Heart left ventricle (tissue), 13 donors: ENCODE results near the gene TPI1.

Experiments
- POLR2A ChIP-seq, 2 donors: fragments of 450-650 bp; IDR thresholded peaks; one replicate each; pipeline ENCODE4 v1.6.1; 2017; ENCODE audit warnings: antibody characterized with exemption in 2 of 2, mild to moderate bottlenecking in 2 of 2, moderate library complexity in 2 of 2
- TF ChIP-seq, protein P1 (sequence below), 12 donors: fragments of 200-600 bp; sonication (generic) in 4 of 12; IDR thresholded peaks; one replicate each; pipeline versions ENCODE4 v1.5.0 to v1.8.0; 2018 to 2022; ENCODE audit warnings: antibody characterized with exemption in 12 of 12, mild to moderate bottlenecking in 5 of 12
- donor health status: ischemic (EF 13 %, LVEDD 7.1; RV severe dilation, severe dysfunction).
- donor health status: DM: no; HTN: yes; CAD: no.
- donor health status: DM: no; HTN: no; CAD: no.
- donor health status: ischemic (EF 25% LVEDD 6.9; RV normal size, moderate dysfunction).
- donor health status: ischemic (EF 25% LVEDD 5.7; RV mildly dilated, moderate dysfunction).
- donor health status: ischemic (EF 35%, LVEDD 5.7; RV mildly dilated, moderate dysfunction).
- donor health status: nonischemic (EF 11% LVEDD 7.7; RV severe dilation, severe dysfunction).
- donor health status: DM: yes; HTN: yes; CAD: no.
- donor health status: PGD.
- donor health status: ischemic (EF 29% LVEDD 5.4; RV normal size, mild dysfunction).
- donor health status: nonischemic (EF 23%, LVEDD 6.1; RV moderate dilation, normal function).

DNA sequence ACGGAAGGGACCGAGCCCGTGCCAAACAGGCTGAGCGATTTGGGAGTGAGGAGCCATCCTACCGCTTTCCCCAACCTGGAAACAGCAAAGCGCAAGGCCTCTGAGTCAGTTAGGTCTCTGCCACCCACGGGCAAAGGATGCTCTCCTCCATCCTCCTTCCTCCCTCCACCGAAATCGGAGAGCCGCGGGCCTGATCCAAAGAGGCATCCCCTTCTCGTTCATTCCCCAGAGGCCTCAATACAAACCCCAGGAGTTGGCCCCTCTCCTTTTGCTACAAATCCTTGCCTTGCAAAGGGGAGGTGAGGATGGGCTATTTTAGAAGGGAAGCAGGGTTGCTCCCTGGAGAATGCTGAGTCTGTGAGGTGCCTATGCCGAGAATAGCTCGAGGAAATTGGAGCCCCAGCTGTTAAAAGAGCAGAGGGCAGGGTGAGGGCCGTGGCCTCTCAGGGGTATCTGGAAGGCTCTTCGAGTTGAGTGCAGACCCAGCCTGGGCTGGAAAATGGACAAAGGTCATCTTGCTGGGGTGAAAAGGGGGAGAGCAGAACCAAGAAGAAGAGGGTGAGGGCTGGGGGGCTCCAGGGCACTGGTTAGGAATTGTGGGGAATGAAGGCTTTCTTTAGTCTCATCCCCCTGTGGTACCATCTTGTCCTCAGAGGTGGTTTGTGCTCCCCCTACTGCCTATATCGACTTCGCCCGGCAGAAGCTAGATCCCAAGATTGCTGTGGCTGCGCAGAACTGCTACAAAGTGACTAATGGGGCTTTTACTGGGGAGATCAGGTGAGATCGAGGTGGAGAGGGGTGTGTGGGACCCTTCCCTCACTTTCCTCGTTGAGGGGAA, 1.1 kb downstream of the TPI1 start:
- TF ChIP-seq, protein P1, sequence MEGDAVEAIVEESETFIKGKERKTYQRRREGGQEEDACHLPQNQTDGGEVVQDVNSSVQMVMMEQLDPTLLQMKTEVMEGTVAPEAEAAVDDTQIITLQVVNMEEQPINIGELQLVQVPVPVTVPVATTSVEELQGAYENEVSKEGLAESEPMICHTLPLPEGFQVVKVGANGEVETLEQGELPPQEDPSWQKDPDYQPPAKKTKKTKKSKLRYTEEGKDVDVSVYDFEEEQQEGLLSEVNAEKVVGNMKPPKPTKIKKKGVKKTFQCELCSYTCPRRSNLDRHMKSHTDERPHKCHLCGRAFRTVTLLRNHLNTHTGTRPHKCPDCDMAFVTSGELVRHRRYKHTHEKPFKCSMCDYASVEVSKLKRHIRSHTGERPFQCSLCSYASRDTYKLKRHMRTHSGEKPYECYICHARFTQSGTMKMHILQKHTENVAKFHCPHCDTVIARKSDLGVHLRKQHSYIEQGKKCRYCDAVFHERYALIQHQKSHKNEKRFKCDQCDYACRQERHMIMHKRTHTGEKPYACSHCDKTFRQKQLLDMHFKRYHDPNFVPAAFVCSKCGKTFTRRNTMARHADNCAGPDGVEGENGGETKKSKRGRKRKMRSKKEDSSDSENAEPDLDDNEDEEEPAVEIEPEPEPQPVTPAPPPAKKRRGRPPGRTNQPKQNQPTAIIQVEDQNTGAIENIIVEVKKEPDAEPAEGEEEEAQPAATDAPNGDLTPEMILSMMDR (IDR thresholded peaks at IDR 0.05): no peak
- no peak for TF ChIP-seq POLR2A (IDR thresholded peaks at IDR 0.05)
